HEK293 (cell line): ENCODE measurements around the gene FOXD3.

Source experiments
- EGR2 ChIP-seq: fragments of 450-650 bp; formaldehyde crosslinking; IDR thresholded peaks from 2 replicates; pipeline ENCODE4 v1.5.1; 2016; ENCODE audit warnings: low read depth, missing biosample characterization, missing genetic modification characterization
- GLI4 ChIP-seq: fragments of 450-650 bp; formaldehyde crosslinking; IDR thresholded peaks from 2 replicates; pipeline ENCODE4 v1.5.1; 2016; ENCODE audit warnings: missing biosample characterization, missing genetic modification characterization
- SP7 ChIP-seq: fragments of 450-650 bp; formaldehyde crosslinking; IDR thresholded peaks from 2 replicates; pipeline ENCODE4 v1.5.1; 2016; ENCODE audit warnings: missing biosample characterization, missing genetic modification characterization
- WT1 ChIP-seq: fragments of 450-650 bp; formaldehyde crosslinking; IDR thresholded peaks from 2 replicates; pipeline ENCODE4 v1.5.1; 2016; ENCODE audit warnings: missing biosample characterization, missing genetic modification characterization
- ZEB2 ChIP-seq: fragments of 450-650 bp; formaldehyde crosslinking; IDR thresholded peaks from 2 replicates; pipeline ENCODE4 v1.5.1; 2016; ENCODE audit warnings: missing biosample characterization, missing genetic modification characterization
- ZFHX2 ChIP-seq: fragments of 450-650 bp; formaldehyde crosslinking; conservative IDR thresholded peaks from 2 replicates; pipeline ENCODE4 v1.5.1; 2016; ENCODE audit warnings: missing biosample characterization, missing genetic modification characterization
- ZFP69B ChIP-seq: fragments of 450-650 bp; formaldehyde crosslinking; IDR thresholded peaks from 2 replicates; pipeline ENCODE4 v1.5.1; 2016; ENCODE audit warnings: missing biosample characterization, missing genetic modification characterization
- ZNF10 ChIP-seq: fragments of 450-650 bp; formaldehyde crosslinking; IDR thresholded peaks from 2 replicates; pipeline ENCODE4 v1.5.1; 2017; ENCODE audit warnings: missing biosample characterization, missing genetic modification characterization
- ZNF121 ChIP-seq: fragments of 450-650 bp; formaldehyde crosslinking; IDR thresholded peaks from 2 replicates; pipeline ENCODE4 v1.5.1; 2016; ENCODE audit warnings: missing biosample characterization, missing genetic modification characterization
- ZNF169 ChIP-seq: fragments of 450-650 bp; formaldehyde crosslinking; IDR thresholded peaks from 2 replicates; pipeline ENCODE4 v1.5.1; 2016; ENCODE audit warnings: missing biosample characterization, missing genetic modification characterization
- ZNF221 ChIP-seq: fragments of 450-650 bp; formaldehyde crosslinking; IDR thresholded peaks from 2 replicates; pipeline ENCODE4 v1.5.1; 2017; ENCODE audit warnings: missing biosample characterization, missing genetic modification characterization, borderline replicate concordance
- ZNF266 ChIP-seq: fragments of 450-650 bp; formaldehyde crosslinking; IDR thresholded peaks from 2 replicates; pipeline ENCODE4 v1.5.1; 2016; ENCODE audit warnings: missing biosample characterization, missing genetic modification characterization, low read depth
- ZNF426 ChIP-seq: fragments of 450-650 bp; formaldehyde crosslinking; IDR thresholded peaks from 2 replicates; pipeline ENCODE4 v1.5.1; 2017; ENCODE audit warnings: missing biosample characterization, missing genetic modification characterization, mild to moderate bottlenecking, inconsistent platforms, moderate library complexity
- ZNF530 ChIP-seq: fragments of 450-650 bp; formaldehyde crosslinking; IDR thresholded peaks from 2 replicates; pipeline ENCODE4 v1.5.1; 2016; ENCODE audit warnings: low read depth, missing biosample characterization, missing genetic modification characterization
- ZNF558 ChIP-seq: fragments of 450-650 bp; formaldehyde crosslinking; IDR thresholded peaks from 2 replicates; pipeline ENCODE4 v1.5.1; 2016; ENCODE audit warnings: missing biosample characterization, missing genetic modification characterization
- ZNF561 ChIP-seq: fragments of 450-650 bp; IDR thresholded peaks from 2 replicates; pipeline ENCODE4 v1.5.1; 2018; ENCODE audit warnings: missing biosample characterization, missing genetic modification characterization, borderline replicate concordance
- ZNF610 ChIP-seq: fragments of 450-650 bp; formaldehyde crosslinking; IDR thresholded peaks from 2 replicates; pipeline ENCODE4 v1.5.1; 2016; ENCODE audit warnings: missing biosample characterization, missing genetic modification characterization, borderline replicate concordance
- ZNF621 ChIP-seq: fragments of 450-650 bp; formaldehyde crosslinking; IDR thresholded peaks from 2 replicates; pipeline ENCODE4 v1.5.1; 2017; ENCODE audit warnings: missing biosample characterization, missing genetic modification characterization
- ZNF660 ChIP-seq: fragments of 450-650 bp; IDR thresholded peaks from 2 replicates; pipeline ENCODE4 v1.5.1; 2018; ENCODE audit warnings: missing biosample characterization, mild to moderate bottlenecking, missing genetic modification characterization
- ZNF670 ChIP-seq: fragments of 450-650 bp; formaldehyde crosslinking; IDR thresholded peaks from 2 replicates; pipeline ENCODE4 v1.5.1; 2016; ENCODE audit warnings: missing biosample characterization, missing genetic modification characterization, low read depth
- ZNF707 ChIP-seq: fragments of 450-650 bp; formaldehyde crosslinking; IDR thresholded peaks from 2 replicates; pipeline ENCODE4 v1.5.1; 2016; ENCODE audit warnings: missing biosample characterization, missing genetic modification characterization
- ZNF792 ChIP-seq: fragments of 450-650 bp; formaldehyde crosslinking; IDR thresholded peaks from 2 replicates; pipeline ENCODE4 v1.5.1; 2016; ENCODE audit warnings: missing biosample characterization, missing genetic modification characterization
- ZSCAN30 ChIP-seq: fragments of 450-650 bp; IDR thresholded peaks from 2 replicates; pipeline ENCODE4 v1.5.1; 2018; ENCODE audit warnings: missing biosample characterization, mild to moderate bottlenecking, missing genetic modification characterization, moderate library complexity
- ZXDB ChIP-seq: fragments of 450-650 bp; formaldehyde crosslinking; IDR thresholded peaks from 2 replicates; pipeline ENCODE4 v1.5.1; 2016; ENCODE audit warnings: missing biosample characterization, missing genetic modification characterization
- TF ChIP-seq, protein P1 (sequence below): fragments of 450-650 bp; formaldehyde crosslinking; IDR thresholded peaks from 2 replicates; pipeline ENCODE4 v1.5.1; 2017; ENCODE audit warnings: missing biosample characterization, missing genetic modification characterization
- TF ChIP-seq, protein P2 (sequence below): fragments of 450-650 bp; IDR thresholded peaks from 2 replicates; pipeline ENCODE4 v1.5.1; 2018; ENCODE audit warnings: missing biosample characterization, mild to moderate bottlenecking, missing genetic modification characterization
- TF ChIP-seq, protein P3 (sequence below): fragments of 450-650 bp; formaldehyde crosslinking; IDR thresholded peaks from 2 replicates; pipeline ENCODE4 v1.5.1; 2016; ENCODE audit warnings: missing biosample characterization, missing genetic modification characterization
- TF ChIP-seq, protein P4 (sequence below): fragments of 450-650 bp; formaldehyde crosslinking; IDR thresholded peaks from 2 replicates; pipeline ENCODE4 v1.5.0; 2017; ENCODE audit warnings: missing biosample characterization, missing genetic modification characterization, borderline replicate concordance
- TF ChIP-seq, protein P5 (sequence below): fragments of 450-650 bp; formaldehyde crosslinking; IDR thresholded peaks from 2 replicates; pipeline ENCODE4; 2016; ENCODE audit warnings: missing biosample characterization, missing genetic modification characterization
- TF ChIP-seq, protein P6 (sequence below): fragments of 450-650 bp; formaldehyde crosslinking; IDR thresholded peaks from 2 replicates; pipeline ENCODE4 v1.5.1; 2016; ENCODE audit warnings: missing biosample characterization, missing genetic modification characterization

The FOXD3 gene

DNA sequence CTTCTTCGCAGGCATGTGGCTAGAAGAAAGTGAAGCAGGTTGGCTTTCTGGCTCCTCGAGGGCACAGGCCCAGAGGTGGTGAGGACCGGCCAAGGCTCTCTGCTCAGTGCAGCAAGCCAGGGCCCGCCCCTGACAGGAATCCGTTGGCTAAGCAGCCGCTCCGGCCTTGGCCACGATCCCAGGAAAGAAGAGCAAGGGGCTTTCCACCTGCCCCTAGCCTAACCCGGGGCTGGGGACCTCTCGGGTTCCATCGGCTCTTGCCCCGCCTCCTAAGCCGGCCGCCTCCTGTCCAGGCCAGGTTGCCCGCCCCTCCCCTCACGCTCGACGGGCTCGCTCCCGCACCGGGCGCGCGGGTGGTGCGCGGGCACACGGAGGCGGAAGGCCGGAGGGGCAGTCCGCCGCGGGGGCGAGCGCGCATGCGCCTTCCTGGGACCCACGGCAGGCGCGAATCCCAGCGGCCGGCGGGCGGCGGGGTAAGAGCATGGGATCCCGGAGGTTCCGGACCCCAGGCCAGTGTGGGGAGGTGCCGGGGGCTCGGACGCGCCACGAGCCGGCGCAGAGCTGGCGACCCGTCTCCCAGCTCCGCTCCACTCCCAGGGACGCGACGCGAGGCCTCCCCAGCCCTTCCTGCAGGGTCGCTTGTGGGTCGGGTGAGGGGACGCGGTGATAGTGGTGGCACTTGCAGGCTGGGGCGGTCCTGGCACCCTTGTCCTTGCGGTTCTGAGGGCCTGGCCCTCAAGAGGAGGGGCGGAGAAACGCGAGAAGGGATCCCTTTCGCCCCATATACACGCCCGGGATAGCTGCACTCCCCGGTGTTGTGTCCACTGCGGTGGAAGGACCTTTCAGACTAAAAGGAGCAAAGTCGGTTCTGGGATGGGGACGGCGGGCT is 45.1 kb downstream of the FOXD3 start, which contains the start of gene ALG6 (continued):
- TF ChIP-seq ZNF221 = no peak
- TF ChIP-seq, protein P1, sequence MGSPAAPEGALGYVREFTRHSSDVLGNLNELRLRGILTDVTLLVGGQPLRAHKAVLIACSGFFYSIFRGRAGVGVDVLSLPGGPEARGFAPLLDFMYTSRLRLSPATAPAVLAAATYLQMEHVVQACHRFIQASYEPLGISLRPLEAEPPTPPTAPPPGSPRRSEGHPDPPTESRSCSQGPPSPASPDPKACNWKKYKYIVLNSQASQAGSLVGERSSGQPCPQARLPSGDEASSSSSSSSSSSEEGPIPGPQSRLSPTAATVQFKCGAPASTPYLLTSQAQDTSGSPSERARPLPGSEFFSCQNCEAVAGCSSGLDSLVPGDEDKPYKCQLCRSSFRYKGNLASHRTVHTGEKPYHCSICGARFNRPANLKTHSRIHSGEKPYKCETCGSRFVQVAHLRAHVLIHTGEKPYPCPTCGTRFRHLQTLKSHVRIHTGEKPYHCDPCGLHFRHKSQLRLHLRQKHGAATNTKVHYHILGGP (tag by site-specific recombination) = no peak
- no peak for TF ChIP-seq ZNF621
- no peak for TF ChIP-seq ZNF121 (tag by site-specific recombination)
- TF ChIP-seq, protein P2, sequence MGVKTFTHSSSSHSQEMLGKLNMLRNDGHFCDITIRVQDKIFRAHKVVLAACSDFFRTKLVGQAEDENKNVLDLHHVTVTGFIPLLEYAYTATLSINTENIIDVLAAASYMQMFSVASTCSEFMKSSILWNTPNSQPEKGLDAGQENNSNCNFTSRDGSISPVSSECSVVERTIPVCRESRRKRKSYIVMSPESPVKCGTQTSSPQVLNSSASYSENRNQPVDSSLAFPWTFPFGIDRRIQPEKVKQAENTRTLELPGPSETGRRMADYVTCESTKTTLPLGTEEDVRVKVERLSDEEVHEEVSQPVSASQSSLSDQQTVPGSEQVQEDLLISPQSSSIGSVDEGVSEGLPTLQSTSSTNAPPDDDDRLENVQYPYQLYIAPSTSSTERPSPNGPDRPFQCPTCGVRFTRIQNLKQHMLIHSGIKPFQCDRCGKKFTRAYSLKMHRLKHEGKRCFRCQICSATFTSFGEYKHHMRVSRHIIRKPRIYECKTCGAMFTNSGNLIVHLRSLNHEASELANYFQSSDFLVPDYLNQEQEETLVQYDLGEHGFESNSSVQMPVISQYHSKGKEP (tag by site-specific recombination) = no peak
- no peak for TF ChIP-seq ZNF670 (tag by site-specific recombination)
- peak; percentile 69 for TF ChIP-seq ZXDB (tag by site-specific recombination)
- no peak for TF ChIP-seq ZNF558
- TF ChIP-seq ZFP69B (tag by site-specific recombination) = 0 out of 2 replicates have a peak, but pooled peaks have one; percentile 11
- TF ChIP-seq, protein P3, sequence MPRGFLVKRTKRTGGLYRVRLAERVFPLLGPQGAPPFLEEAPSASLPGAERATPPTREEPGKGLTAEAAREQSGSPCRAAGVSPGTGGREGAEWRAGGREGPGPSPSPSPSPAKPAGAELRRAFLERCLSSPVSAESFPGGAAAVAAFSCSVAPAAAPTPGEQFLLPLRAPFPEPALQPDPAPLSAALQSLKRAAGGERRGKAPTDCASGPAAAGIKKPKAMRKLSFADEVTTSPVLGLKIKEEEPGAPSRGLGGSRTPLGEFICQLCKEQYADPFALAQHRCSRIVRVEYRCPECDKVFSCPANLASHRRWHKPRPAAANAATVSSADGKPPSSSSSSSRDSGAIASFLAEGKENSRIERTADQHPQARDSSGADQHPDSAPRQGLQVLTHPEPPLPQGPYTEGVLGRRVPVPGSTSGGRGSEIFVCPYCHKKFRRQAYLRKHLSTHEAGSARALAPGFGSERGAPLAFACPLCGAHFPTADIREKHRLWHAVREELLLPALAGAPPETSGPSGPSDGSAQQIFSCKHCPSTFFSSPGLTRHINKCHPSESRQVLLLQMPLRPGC (tag by site-specific recombination) = peak; percentile 25; the same call in 1 of the 2 replicates
- 0 out of 2 replicates have a peak, but pooled peaks have one; percentile 21 for TF ChIP-seq EGR2 (tag by site-specific recombination)
- peak; percentile 76; the same call in 1 of the 2 replicates for TF ChIP-seq ZNF530 (tag by site-specific recombination)
- TF ChIP-seq, protein P4, sequence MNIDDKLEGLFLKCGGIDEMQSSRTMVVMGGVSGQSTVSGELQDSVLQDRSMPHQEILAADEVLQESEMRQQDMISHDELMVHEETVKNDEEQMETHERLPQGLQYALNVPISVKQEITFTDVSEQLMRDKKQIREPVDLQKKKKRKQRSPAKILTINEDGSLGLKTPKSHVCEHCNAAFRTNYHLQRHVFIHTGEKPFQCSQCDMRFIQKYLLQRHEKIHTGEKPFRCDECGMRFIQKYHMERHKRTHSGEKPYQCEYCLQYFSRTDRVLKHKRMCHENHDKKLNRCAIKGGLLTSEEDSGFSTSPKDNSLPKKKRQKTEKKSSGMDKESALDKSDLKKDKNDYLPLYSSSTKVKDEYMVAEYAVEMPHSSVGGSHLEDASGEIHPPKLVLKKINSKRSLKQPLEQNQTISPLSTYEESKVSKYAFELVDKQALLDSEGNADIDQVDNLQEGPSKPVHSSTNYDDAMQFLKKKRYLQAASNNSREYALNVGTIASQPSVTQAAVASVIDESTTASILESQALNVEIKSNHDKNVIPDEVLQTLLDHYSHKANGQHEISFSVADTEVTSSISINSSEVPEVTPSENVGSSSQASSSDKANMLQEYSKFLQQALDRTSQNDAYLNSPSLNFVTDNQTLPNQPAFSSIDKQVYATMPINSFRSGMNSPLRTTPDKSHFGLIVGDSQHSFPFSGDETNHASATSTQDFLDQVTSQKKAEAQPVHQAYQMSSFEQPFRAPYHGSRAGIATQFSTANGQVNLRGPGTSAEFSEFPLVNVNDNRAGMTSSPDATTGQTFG (tag by site-specific recombination) = no peak
- TF ChIP-seq ZNF707 (tag by site-specific recombination) = no peak
- TF ChIP-seq ZNF792 = no peak
- TF ChIP-seq ZNF10 (tag by site-specific recombination) = peak; percentile 29; the same call in 1 of the 2 replicates
- TF ChIP-seq, protein P5, sequence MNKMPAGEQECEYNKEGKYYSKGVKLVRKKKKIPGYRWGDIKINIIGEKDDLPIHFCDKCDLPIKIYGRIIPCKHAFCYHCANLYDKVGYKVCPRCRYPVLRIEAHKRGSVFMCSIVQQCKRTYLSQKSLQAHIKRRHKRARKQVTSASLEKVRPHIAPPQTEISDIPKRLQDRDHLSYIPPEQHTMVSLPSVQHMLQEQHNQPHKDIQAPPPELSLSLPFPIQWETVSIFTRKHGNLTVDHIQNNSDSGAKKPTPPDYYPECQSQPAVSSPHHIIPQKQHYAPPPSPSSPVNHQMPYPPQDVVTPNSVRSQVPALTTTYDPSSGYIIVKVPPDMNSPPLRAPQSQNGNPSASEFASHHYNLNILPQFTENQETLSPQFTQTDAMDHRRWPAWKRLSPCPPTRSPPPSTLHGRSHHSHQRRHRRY (tag by site-specific recombination) = no peak
- TF ChIP-seq ZNF610 (tag by site-specific recombination) = peak; percentile 73; the same call in 1 of the 2 replicates
- TF ChIP-seq ZNF561 = peak; percentile 72; the same call in 1 of the 2 replicates
- 0 out of 2 replicates have a peak, but pooled peaks have one; percentile 13 for TF ChIP-seq GLI4 (tag by site-specific recombination)
- peak; percentile 5; the same call in 1 of the 2 replicates for TF ChIP-seq ZFHX2 (tag by site-specific recombination)
- TF ChIP-seq ZNF660 = no peak; the same call in 1 of the 2 replicates
- TF ChIP-seq ZNF426 (tag by site-specific recombination) = no peak
- TF ChIP-seq SP7 (tag by site-specific recombination) = peak; percentile 80
- no peak for TF ChIP-seq ZNF266 (tag by site-specific recombination)
- TF ChIP-seq, protein P6, sequence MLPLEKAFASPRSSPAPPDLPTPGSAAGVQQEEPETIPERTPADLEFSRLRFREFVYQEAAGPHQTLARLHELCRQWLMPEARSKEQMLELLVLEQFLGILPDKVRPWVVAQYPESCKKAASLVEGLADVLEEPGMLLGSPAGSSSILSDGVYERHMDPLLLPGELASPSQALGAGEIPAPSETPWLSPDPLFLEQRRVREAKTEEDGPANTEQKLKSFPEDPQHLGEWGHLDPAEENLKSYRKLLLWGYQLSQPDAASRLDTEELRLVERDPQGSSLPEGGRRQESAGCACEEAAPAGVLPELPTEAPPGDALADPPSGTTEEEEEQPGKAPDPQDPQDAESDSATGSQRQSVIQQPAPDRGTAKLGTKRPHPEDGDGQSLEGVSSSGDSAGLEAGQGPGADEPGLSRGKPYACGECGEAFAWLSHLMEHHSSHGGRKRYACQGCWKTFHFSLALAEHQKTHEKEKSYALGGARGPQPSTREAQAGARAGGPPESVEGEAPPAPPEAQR (tag by site-specific recombination) = no peak
- TF ChIP-seq ZSCAN30 (tag by site-specific recombination) = peak; percentile 90
- no peak for TF ChIP-seq WT1
- no peak for TF ChIP-seq ZNF169
- peak; percentile 64; the same call in 1 of the 2 replicates for TF ChIP-seq ZEB2 (tag by site-specific recombination)
